Transverse colon (tissue), 4 donors: Measurements from ENCODE around the gene NCOA1.

Source experiments
- CTCF ChIP-seq, 5 experiments: fragments of 200-600 bp in 3 of 5; fragments of 450-650 bp in 2 of 5; sonication (generic) in 3 of 5; IDR thresholded peaks; 1 replicate in 2 of 5; 2 replicates in 3 of 5; pipeline ENCODE4 v1.5.1; 2016 to 2017; ENCODE audit warnings: antibody characterized with exemption in 5 of 5, inconsistent platforms in 3 of 5, mild to moderate bottlenecking in 2 of 5, moderate library complexity in 1 of 5
- EP300 ChIP-seq: sonication (generic); formaldehyde crosslinking; IDR thresholded peaks from one replicate; pipeline ENCODE4 v1.6.1; 2017; ENCODE audit warnings: antibody characterized with exemption, low read depth
- POLR2AphosphoS5 ChIP-seq, 3 donors: sonication (generic); formaldehyde crosslinking; IDR thresholded peaks; one replicate each; pipeline ENCODE4 v1.6.1; 2016; ENCODE audit warnings: antibody characterized with exemption in 3 of 3

GRCh38 chr2:24671230-24671629 is 180.2 kb downstream of the NCOA1 start:
- TF ChIP-seq EP300 (no peak), CTCF (IDR thresholded peaks at IDR 0.05) (no peak), POLR2AphosphoS5 (IDR thresholded peaks at IDR 0.05) (no peak)
